ENCODE results near the gene CBFA2T2. TPM values are rescaled to one million over a fixed set of nuclear protein-coding genes. Genes with fewer than 3 reads are reported as not detected.

The CBFA2T2 gene
- total and polyA plus RNA-seq, 2 donors (not counting 1 experiment from before 2014, with no cell fraction given): 26.9 to 30.0 TPM

DNA sequence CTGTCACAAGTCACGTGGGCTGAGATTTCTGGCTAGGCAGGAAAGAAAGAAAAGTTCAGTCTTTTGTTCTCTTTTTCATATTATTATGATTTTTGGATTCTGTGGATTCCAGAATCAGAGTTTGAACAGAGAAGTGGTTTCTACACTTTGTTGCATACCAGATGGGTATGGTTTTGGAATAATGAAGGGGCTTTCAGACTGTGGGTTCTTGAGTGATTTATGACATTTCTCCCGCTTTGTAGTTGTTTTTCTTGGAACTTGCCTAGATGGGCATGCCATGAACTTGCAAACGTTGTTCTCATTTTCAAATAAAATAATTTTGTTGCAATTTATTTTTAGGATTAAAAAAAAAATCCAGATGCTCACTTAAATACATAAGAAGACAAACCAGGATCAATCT lies 34.4 kb downstream of the CBFA2T2 start:
- no peaks in the 10 kb centered on the region for H3K27me3 Mint-ChIP-seq
- POLR2A ChIA-PET: no interaction called here
- no peaks in the 10 kb centered on the region for H3K9me3 ChIP-seq (ENCODE audit: control extremely low read depth in 1 of 3, control insufficient read depth in 2 of 3, insufficient read depth in 1 of 3, low read length in 2 of 3)
- no peak for DNase-seq
- peaks cover 4 to 5% of the 10 kb centered on the region in 2 donors for H3K4me1 ChIP-seq (ENCODE audit: control insufficient read depth in 2 of 2, insufficient read depth in 2 of 2, low read length in 2 of 2)
- H3K36me3 ChIP-seq (replicated peaks in 1 of 2; ENCODE audit: control extremely low read depth in 1 of 2, control insufficient read depth in 1 of 2, extremely low read depth in 1 of 2, insufficient read depth in 2 of 2, low read length in 1 of 2): peaks cover under 1 to 8% of the 10 kb centered on the region in 2 experiments
- H3K4me3 Mint-ChIP-seq: no peak overlapping the region
- H3K27ac Mint-ChIP-seq: no peak overlapping the region
- no peak overlapping the region for H3K9ac ChIP-seq (ENCODE audit: low read length)
- WGBS (ENCODE audit: insufficient coverage): no CpG with 5 or more reads among the region's 3 CpGs
- TF ChIP-seq, protein P1, sequence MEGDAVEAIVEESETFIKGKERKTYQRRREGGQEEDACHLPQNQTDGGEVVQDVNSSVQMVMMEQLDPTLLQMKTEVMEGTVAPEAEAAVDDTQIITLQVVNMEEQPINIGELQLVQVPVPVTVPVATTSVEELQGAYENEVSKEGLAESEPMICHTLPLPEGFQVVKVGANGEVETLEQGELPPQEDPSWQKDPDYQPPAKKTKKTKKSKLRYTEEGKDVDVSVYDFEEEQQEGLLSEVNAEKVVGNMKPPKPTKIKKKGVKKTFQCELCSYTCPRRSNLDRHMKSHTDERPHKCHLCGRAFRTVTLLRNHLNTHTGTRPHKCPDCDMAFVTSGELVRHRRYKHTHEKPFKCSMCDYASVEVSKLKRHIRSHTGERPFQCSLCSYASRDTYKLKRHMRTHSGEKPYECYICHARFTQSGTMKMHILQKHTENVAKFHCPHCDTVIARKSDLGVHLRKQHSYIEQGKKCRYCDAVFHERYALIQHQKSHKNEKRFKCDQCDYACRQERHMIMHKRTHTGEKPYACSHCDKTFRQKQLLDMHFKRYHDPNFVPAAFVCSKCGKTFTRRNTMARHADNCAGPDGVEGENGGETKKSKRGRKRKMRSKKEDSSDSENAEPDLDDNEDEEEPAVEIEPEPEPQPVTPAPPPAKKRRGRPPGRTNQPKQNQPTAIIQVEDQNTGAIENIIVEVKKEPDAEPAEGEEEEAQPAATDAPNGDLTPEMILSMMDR (IDR thresholded peaks at IDR 0.05): no peak
- no peak for TF ChIP-seq EZH2 (IDR thresholded peaks at IDR 0.05; ENCODE audit: borderline replicate concordance, insufficient read depth, low read depth, low read length, poor library complexity, severe bottlenecking)
- H3K4me2 ChIP-seq (replicated peaks; ENCODE audit: low read depth, low read length, poor library complexity, severe bottlenecking): no peak overlapping the region
- H3K27ac ChIP-seq (ENCODE audit: low read length in 2 of 2): no peak overlapping the region
- intact Hi-C loops (cut with micrococcal nuclease): no loop called here
- CTCF ChIA-PET: no interaction called here
- H2AFZ ChIP-seq (ENCODE audit: insufficient read depth, low read depth, low read length, poor library complexity, severe bottlenecking): no peak overlapping the region
- H3K4me3 ChIP-seq (ENCODE audit: control extremely low read depth in 1 of 5, extremely low read depth in 1 of 5, insufficient read depth in 1 of 5, low read depth in 2 of 5, low read length in 4 of 5): no peak overlapping the region
- H3K27me3 ChIP-seq (replicated peaks in 1 of 4; ENCODE audit: control extremely low read depth in 1 of 4, control insufficient read depth in 3 of 4, insufficient read depth in 4 of 4, low read length in 3 of 4): no peaks in the 10 kb centered on the region
- peaks cover 30% of the 10 kb centered on the region for H3K4me1 Mint-ChIP-seq
- H3K79me2 ChIP-seq (ENCODE audit: control insufficient read depth, insufficient read depth, low read length): peaks cover 38% of the 10 kb centered on the region
- H4K20me1 ChIP-seq (ENCODE audit: control insufficient read depth, insufficient read depth, low read length, poor library complexity, severe bottlenecking): peaks cover 17% of the 10 kb centered on the region
- H3K9me3 Mint-ChIP-seq (ENCODE audit: insufficient read depth): no peaks in the 10 kb centered on the region
- no peak for ATAC-seq (ENCODE audit: low read depth)

DNA sequence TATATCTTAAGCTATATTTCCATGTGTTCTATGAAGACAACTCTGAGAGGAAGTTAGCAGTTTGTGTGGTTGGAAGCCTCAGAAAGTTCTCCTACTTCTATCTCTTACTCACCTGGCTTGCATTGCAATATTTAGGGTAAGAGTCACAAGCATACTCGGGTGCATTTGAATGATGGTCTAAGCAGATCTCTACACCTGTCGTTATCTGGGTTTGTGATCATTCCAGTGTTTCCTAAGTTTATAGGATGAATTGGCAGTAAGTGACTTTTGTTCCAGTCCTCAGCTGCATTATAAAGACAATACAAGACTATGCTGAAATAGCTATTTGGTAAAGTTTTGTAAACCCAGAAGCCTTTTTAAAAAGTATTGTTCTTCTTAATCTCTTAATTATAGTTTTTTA lies 36.9 kb downstream of the CBFA2T2 start:
- WGBS (ENCODE audit: insufficient coverage): 60% methylated on average over 1 of the region's 2 CpGs
- Histone ChIP-seq H3K9ac (ENCODE audit: low read length) (no peak overlapping the region), H3K4me3 (ENCODE audit: control extremely low read depth in 1 of 5, extremely low read depth in 1 of 5, insufficient read depth in 1 of 5, low read depth in 2 of 5, low read length in 4 of 5) (no peak overlapping the region), H3K27me3 (replicated peaks in 1 of 4; ENCODE audit: control extremely low read depth in 1 of 4, control insufficient read depth in 3 of 4, insufficient read depth in 4 of 4, low read length in 3 of 4) (no peaks in the 10 kb centered on the region), H3K4me1 (ENCODE audit: control insufficient read depth in 2 of 2, insufficient read depth in 2 of 2, low read length in 2 of 2) (peaks cover 0 to 2% of the 10 kb centered on the region in 2 donors), H3K27ac (ENCODE audit: low read length in 2 of 2) (no peak overlapping the region), H4K20me1 (ENCODE audit: control insufficient read depth, insufficient read depth, low read length, poor library complexity, severe bottlenecking) (peaks cover 23% of the 10 kb centered on the region), H2AFZ (ENCODE audit: insufficient read depth, low read depth, low read length, poor library complexity, severe bottlenecking) (no peak overlapping the region), H3K9me3 (ENCODE audit: control extremely low read depth in 1 of 3, control insufficient read depth in 2 of 3, insufficient read depth in 1 of 3, low read length in 2 of 3) (no peaks in the 10 kb centered on the region), H3K79me2 (ENCODE audit: control insufficient read depth, insufficient read depth, low read length) (peaks cover 38% of the 10 kb centered on the region), H3K4me2 (replicated peaks; ENCODE audit: low read depth, low read length, poor library complexity, severe bottlenecking) (no peak overlapping the region), H3K36me3 (replicated peaks in 1 of 2; ENCODE audit: control extremely low read depth in 1 of 2, control insufficient read depth in 1 of 2, extremely low read depth in 1 of 2, insufficient read depth in 2 of 2, low read length in 1 of 2) (peaks cover 2 to 8% of the 10 kb centered on the region in 2 experiments)
- intact Hi-C loops (cut with micrococcal nuclease): no loop called here
- TF ChIP-seq, protein P1 (IDR thresholded peaks at IDR 0.05): no peak
- no peak for TF ChIP-seq EZH2 (IDR thresholded peaks at IDR 0.05; ENCODE audit: borderline replicate concordance, insufficient read depth, low read depth, low read length, poor library complexity, severe bottlenecking)
- no peaks in the 10 kb centered on the region for H3K9me3 Mint-ChIP-seq (ENCODE audit: insufficient read depth)
- H3K4me1 Mint-ChIP-seq: peaks cover 24% of the 10 kb centered on the region
- CTCF ChIA-PET: no interaction called here
- no peak overlapping the region for H3K27ac Mint-ChIP-seq
- no peak overlapping the region for H3K4me3 Mint-ChIP-seq
- POLR2A ChIA-PET: interaction anchor here (0.6 kb wide), 1 partner anchor 37 kb away, joined by 3 read pairs; the partner anchor contains the start of gene CBFA2T2
- ATAC-seq (ENCODE audit: low read depth) (no peak), DNase-seq (no peak)
- no peaks in the 10 kb centered on the region for H3K27me3 Mint-ChIP-seq

Data from B cell (primary cell).